HG03064 (cell line): ENCODE results near the gene SYNE1.
A peak's percentile ranks its signal among the peaks of the same experiment; 100 is the strongest.

Experiments used
- ATAC-seq: cut with Tn5 transposase; IDR thresholded peaks from one replicate; pipeline ENCODE4 v1.9.1; 2021; ENCODE audit warnings: low read depth; ENCODE audit not compliant: unreplicated experiment

Gene SYNE1

DNA sequence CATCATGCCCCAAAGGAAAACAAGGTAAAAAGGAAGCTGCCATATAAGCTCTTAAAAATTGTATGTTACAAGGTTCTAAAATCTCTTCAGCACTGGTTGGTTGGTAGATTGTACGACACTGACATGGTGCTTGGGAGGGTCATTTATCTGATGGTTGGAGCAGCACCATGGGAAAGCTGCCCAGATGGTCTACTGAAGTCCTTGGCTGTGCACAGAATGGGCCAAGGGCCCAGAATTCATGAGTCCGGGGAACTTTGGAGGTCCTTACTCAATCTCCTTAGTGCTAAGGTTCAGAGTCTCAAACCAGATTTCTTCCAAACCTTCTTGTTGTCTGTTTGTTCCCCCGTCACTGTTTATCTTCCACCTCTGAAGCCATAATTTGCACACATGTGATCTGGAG, 515.3 kb downstream of the SYNE1 start:
- no peak for ATAC-seq

DNA sequence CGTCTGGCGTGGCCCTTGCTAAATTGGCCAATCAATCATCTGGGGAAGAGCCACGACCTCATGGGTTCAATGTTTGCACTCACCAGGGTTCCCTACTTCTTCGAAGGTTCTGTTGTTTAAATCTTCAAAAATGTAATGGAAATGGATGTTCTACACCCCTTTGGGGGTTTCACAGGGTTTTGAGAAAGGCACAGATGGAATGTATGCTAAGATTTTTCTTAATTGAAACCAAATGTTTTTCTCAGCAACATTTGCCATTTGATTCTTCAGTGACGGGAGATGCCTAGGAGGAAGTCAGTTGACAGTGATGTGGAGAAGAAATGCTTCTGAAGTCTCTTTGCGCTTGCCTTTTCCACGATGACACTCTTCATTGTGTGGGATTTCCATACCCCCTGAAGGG, 517.3 kb downstream of the SYNE1 start:
- no peak for ATAC-seq

DNA sequence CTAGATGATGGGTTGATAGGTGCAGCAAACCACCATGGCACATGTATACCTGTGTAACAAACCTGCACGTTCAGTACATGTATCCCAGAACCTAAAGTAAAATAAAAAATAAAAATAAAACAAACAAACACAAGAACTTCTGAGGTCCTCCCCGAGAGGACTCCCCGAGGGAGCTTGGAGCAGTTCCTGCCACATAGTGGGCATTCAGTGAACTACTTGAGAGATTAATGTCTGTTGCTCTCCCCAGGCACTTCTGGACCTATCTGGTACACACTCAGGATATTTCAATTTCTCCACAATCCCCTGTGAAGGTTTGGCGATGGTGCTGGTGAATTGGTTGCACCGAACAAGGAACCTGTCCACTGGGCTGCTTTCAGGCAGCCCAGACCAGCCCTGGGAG, 518.5 kb downstream of the SYNE1 start:
- ATAC-seq = no peak

DNA sequence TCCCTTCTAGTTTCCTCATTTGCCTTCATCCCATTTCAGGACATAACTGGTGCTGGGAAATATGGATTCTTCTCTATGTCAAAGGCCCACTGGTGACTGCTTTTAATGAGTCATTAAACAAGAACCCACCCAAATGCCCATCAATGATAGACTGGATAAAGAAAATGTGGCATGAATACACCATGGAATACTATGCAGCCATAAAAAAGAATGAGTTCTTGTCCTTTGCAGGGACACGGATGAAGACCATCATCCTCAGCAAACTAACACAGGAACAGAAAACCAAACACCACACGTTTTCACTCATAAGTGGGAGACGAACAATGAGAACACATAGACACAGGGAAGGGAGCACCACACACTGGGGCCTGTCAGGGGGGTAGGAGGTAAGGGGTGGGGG, 518.9 kb downstream of the SYNE1 start:
- ATAC-seq = no peak

DNA sequence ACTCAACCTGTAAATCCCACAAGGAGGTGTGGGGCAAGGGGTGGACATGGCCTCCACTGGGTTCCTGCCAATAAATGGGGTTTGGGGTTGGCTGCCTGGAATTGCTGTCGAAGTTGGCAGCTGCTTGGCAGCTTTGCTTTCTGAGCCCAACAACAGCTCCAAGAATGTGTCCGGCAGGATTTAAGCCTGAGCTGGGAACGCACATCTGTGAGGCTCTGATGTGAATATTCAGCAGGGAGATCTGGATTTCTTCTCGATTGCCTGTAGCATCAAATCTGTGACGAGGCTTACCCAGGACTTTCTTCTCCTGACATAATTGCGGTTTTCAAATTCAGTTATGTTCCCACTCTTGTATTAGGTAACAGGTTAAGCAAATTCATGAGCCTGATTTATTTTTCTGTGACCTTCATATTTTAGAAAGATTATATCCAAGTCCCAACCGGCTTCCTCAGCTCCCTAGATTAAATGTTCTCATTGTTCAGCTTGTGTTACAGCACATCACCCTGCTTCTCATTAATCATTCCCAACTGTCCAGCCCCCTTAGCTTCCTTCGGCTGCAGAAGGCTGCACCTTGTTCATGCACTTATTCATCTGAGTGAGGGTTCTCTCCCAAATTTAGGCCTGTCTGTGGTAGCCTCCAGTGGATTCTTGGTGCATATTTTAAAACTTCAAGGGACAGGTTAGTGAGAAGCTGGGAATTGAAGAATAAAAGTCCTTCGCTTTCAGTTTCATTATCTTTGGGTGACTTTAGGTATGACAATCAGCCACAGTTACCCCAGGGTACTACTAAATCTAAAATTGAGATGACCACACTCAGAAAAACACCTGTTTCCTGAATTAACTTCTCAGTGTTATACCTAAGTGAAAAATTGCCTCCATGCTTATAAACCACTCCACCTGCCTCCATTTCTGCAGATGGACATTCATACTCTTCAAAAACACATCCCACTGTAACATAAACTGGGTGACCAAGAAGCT, 519.7 kb downstream of the SYNE1 start:
- peak; percentile 76 for ATAC-seq

DNA sequence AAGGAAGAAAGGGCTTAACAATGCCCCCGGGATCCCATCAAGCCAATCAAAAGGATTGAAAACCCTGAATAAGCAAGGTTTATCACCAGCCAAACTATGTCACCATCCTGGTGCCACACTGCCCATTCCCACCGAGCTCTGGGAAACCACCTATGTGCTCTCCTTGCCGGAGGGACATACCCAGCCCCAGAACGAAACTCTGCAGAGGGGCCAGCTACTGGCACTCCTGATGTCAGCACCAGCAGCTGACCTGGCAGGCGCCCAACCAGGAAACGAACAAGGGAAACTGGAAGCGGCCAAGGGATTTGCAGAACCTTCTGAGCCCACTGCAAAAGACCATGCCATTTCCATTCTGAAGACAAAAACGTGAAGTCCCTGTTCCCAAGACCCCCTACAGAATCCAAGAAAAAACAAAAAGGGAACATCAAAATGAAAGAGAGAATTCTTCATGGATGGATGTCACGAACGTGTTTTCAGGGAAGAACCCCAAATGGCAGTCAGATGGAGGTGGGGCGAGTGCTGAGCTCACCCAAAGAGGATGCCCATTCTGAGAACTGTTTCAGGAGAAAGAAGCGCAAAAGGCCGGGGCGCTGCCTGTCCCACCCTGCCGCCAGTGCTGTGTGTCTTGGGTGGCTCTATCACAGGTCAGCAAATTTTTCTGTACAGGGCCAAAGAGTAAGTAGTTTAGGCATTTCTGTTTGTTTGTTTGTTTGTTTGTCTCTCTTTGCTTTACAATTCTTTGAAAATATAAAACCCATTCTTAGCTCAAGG, 524.5 kb downstream of the SYNE1 start:
- ATAC-seq = no peak

DNA sequence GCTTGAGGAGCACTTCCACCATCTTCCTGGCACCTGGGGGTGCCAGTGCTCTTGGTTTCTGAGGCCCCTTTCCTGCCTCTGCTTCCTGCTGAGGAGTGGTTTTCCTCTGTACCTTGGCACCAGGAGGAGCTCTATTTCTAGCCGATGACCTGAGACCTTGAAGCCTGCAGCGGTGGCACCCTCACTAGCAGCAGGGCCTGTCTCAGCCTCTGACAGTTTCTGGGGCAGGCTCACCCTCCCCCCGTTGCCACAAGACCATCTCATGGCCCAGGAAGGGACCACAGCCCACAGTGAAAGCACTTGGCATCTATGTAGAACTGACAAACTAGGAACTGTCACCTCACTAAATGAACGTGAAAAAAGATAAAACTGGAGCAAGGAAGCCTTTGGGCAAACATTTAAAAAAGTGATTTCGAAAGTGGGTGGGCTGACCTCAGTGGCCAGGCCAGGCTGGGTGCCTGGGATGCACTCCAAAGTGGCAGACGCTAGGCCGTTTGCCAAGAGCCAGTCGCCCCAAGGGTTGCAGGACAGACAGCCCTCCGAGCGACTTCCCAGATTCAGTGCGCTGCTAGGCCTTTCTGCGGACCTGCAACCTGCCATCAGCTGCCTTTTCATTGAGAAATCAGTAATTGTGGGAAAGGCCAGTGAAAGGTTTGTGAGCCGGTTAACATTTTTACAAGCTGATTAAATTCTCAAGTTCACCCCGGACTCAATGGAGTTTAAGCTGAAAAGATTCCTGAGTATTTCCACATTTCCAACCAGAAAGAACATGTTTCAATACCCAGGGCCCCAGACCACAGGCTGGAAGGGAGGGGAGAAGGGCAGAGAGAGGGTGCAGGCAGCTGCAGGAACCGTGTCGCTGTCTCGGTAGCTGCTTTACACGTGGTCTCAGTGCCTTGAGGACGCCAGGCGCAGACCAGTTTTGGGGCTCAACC, 526.0 kb downstream of the SYNE1 start:
- no peak for ATAC-seq

DNA sequence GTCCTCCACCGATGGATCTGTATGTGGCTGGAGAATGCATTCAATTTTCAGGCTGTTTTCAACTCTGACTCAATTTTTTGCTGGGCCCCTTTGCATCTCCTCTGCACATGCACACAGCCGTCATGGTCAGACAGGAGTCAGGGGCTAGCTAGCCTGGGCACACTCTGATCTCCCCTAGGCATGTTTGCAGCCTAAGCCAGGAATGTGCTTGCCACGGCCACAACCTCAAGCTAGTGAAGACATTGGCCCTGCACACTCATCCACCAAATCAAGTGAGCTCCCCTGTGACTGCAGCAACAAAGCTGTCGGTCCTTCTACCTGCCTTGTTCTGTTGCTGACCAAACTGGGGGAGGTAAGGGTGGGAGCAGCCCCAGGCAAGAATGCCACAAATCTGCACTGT, 529.2 kb downstream of the SYNE1 start:
- no peak for ATAC-seq

DNA sequence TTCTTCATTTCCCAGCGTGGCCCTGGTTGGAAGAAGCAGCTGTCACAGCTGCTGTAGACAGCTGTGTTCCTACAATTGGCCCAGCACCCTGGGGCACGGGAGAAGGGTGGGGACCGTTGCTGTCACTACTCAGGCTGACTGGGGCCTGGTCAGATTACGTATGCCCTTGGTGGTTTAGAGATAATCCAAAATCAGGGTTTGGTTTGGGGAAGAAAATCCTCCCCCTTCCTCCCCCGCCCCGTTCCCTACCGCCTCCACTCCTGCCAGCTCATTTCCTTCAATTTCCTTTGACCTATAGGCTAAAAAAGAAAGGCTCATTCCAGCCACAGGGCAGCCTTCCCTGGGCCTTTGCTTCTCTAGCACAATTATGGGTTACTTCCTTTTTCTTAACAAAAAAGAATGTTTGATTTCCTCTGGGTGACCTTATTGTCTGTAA, 537.0 kb downstream of the SYNE1 start:
- ATAC-seq = no peak

DNA sequence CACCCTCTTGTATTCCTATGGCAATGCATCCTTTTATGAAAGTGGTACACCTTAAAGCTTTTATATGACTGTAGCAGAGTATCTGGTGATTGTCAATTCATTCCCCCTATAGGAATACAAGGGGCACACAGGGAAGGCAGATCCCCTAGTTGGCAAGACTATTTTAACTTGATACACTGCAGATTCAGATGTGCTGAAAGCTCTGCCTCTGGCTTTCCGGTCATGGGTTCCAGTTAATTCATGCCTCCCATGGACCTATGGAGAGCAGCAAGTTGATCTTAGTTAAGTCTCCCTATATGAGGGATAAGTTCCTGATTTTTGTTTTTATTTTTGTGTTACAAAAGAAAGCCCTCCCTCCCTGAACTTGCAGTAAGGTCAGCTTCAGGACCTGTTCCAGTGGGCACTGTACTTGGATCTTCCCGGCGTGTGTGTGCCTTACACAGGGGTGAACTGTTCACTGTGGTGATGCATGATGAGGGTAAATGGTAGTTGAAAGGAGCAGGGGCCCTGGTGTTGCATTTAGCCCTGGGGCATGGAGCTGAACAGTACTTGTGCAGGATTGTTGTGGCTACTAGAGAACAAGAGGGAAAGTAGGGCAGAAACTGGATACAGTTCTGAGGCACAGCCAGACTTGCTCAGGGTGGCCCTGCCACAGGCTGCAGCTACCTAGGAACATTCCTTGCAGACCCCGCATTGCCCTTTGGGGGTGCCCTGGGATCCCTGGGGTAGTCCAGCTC, 537.5 kb downstream of the SYNE1 start:
- no peak for ATAC-seq

DNA sequence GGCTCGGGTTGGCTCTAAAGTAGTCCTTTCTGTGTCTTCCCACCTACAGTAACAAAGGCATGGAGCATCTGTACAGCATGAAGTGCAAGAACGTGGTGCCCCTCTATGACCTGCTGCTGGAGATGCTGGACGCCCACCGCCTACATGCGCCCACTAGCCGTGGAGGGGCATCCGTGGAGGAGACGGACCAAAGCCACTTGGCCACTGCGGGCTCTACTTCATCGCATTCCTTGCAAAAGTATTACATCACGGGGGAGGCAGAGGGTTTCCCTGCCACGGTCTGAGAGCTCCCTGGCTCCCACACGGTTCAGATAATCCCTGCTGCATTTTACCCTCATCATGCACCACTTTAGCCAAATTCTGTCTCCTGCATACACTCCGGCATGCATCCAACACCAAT, 538.5 kb downstream of the SYNE1 start:
- ATAC-seq = no peak

DNA sequence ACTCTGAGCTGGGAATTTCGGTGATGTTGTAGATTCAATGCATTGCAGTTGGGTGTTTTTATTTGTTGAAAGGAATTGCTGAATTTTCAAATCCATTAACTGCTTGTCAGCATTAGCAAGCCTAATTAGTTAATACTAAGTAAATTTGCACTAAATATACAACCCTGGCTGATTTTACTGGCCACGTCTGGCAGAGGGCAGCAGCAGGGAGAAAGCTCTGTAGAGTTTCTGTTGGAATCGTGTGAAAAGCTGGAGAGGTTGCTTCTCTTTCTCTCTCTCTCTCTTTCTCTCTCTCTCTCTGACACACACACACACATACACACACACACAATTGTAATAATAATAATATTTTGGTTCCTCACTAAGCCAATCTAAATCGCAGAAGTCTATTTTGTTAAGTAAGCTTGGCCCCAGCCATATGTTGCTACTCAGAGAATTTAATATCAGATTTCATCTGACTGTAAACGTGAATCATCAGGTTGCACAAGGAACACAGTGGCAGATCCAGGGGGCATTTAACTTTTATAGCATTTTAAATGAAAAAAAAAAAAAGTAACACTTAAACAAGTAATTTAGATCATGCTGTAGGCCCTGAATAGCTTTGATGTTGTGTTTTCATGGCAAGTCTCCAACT, 540.2 kb downstream of the SYNE1 start:
- ATAC-seq = no peak

DNA sequence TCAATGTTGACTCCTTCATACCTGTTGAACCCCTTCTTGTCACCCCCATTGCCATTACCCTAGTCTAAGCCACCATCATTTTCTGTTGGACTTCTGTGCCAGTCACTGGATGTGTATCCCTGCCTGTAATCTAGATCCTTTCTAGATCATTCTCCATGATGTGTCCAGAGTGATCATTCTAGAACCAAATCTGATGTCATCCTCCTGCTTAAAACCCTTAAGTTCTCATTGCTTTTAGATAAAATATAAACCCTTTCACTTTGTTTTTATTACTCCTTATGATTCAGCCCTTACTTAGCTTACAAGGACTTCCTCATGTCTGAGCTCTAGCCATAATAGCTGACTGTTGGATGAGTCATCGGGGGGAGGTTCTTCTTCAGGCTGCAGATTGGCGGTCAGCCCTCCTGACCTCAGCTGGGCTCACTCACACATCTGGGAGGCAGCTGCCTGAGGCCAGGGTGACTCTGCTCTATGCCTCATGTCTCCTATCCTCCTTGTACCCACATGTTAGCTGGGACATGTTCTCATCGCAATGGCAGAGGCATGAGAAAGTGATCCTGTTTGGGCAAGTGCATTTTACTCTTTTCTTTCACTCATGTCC, 542.1 kb downstream of the SYNE1 start:
- ATAC-seq = no peak

DNA sequence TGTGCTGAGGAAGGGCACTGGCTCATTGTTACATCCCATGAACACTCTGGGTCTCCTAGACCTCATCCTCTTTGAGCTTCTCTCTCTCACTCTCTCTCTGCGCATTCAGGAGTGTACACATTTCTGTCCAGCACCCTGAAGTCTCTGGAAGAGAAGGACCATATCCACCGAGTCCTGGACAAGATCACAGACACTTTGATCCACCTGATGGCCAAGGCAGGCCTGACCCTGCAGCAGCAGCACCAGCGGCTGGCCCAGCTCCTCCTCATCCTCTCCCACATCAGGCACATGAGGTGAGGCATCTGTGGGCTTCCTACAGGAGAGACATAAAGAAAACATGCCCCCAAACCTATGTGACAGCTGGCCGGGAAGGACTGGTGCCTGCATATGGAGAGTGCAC, 542.9 kb downstream of the SYNE1 start:
- no peak for ATAC-seq

DNA sequence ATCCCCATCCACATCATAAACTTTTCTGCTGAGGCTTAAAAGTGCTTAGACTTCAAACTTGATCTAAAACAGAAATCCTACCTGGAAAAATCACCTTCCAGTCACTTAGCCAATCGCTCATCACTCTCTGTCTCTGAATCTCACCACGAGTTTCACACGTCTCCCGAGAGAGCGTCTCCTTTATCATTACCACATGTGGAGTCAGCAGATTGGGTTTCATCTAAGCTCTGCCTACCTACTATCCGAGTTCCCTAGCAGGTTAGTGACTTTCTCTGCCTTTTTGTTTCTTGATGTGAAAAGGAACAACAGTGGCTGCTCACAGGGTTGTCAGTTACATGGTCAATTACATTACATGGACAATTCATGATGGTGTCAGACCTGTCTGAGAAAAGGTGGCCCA, 543.5 kb downstream of the SYNE1 start:
- ATAC-seq = no peak

DNA sequence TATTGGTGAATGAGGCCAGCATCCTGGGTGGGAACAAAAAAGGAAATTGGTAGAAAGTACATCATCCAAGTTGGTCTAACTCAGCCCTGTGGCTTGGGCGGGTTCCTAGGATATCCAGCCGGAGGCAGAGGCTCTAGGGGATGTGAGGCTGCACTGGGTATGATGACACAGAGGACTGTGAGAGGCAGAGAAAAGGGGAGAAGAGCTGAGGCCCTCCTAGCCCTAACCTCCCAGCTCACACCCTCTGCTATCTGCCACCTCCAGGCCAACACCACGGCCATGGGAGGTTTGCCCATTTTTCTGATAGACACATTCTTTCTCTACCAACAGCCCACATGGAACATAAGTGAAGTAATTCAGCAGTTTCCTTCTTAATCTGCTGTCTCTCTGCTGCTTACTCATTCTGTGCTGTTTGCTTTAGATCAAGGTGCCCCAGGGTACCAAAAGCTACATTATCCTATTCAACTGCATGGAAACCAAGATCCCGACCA, 545.3 kb downstream of the SYNE1 start:
- ATAC-seq = no peak

DNA sequence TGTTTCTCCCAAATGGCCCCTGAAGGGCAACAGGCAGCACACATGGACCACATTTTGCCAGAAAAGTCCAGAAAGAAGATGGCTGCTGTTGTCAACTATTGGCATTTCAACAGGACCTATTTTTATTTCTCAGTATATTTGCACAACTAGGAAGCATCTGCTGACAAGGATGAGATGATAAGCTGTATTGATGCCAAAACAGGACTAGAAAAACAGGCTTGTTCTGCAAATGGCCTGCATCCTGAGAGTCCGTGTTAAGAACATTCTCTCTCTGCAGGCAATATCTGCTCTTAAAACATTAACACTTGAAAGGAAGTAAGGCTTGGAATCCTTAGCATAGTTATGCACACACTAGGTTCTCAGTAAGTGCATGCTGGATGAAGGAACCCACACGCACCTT, 546.0 kb downstream of the SYNE1 start:
- no peak for ATAC-seq

DNA sequence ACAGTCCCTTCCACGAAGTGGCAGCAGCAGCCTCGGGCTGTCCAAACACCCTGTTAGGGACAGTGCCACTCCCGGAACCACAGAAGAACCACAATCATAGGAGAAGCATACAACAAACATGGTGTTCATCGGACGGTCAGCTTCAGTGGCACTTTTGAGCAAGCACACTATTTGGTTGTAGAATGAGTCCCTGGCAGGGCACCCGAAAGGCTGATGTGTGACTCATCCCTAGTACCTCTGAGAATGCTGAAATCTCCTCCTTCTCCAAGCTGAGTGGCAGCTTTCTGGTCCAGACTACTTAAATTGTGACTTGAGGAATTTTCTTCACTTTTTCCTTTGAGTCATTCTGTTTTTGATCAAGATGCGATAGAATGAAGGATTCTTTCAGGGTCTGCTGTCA, 547.2 kb downstream of the SYNE1 start:
- no peak for ATAC-seq

DNA sequence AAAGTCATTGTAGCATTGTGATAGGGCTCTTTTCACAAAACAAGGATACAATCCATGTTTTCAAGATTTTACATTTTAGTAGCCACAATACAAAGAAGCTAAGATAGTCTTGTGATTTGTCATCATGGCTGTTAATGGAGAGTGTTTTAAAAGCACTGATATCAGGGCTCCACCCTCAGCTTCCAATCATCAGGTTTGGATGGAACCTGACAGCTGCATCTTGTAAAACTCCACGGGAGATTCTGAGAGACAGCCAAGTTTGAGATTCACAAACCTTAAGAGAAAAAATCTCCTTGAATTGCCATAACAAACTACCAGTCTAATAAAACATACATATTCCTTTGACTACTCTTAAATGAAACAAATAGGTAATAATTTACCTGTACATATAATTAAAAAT, 549.5 kb downstream of the SYNE1 start:
- ATAC-seq = no peak
